HG02943 (cell line): Measurements from ENCODE around the gene SIRPB2.

ENCODE experiments used
- ATAC-seq: cut with Tn5 transposase; IDR thresholded peaks from one replicate; pipeline ENCODE4 v1.9.1; 2021; ENCODE audit warnings: mild to moderate bottlenecking, low read depth, moderate library complexity; ENCODE audit not compliant: unreplicated experiment

SIRPB2 gene

DNA sequence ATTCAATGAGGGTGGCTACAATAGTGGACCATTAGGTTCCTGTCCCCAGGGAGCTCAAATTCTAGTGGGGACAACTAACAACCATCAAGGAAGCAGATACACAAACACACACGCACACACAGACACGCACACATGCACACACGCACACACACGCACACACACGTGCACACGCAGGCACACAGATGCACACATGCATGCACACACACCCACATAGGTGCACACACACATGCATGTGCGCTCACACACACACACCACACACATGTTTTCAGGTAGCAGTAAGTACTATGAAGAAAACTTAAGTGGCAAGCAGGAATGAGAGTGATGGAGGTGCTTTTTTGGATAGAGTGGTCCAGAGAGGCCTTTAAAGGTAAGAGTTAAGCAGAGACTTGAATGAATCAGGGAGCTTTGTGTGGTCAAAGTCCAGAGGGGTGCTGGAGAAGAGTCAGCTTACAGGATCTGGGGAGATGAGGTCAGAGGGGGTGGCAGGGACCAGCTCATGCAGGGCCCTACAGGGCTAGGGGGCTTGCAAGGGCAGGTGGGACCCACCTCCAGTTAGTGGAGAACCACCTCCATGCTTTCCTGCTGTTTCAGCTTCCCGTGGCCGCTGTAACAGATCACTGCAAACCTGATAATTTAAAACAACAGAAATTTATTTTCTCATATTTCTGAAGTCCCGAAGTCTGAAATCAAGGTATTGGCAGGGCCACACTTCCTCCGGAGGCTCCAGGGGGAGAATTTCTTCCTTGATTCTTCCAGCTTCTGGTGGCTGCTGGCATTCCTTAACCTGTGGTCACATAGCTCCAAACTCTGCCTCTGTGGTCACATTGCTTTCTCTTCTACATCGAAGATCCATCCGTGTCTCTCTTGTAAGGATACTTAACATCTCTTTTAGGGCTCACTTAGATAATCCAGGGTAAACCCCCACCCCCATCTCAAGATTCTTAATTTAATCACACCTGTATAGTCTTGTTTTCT, 17.7 kb downstream of the SIRPB2 start:
- ATAC-seq, result no peak

DNA sequence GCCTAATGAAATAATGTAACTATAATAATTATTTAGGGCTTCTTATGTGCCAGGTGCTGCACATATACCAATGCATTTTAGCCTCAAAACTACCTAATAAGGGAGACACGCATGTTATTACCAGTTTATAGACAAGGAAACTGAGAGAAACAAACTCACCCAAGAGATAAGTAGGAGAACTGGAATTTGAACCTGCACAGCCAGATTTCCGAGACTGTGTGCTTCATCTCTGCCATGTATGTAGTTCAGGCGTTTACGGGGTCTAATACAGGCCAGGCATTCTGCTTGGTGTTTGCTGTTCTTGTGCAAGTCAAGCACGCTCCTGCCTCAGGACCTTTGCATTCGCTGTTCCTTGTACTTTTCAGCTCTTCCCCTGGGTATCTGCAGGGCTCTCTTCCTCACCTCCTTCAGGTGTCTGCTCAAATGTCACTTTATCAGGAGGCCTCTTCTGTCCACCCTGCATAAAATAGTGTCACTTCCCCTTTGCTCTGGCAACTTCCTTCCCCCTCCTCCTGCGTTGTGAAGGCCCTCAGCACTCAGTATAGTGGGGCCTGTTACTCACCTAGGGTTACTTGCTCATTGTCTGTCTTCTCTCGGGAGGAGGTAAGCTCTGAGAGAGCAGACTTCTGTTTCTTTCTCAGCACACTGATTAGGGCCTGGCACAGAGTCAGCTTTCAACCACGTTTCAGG, 18.5 kb downstream of the SIRPB2 start:
- no peak for ATAC-seq

DNA sequence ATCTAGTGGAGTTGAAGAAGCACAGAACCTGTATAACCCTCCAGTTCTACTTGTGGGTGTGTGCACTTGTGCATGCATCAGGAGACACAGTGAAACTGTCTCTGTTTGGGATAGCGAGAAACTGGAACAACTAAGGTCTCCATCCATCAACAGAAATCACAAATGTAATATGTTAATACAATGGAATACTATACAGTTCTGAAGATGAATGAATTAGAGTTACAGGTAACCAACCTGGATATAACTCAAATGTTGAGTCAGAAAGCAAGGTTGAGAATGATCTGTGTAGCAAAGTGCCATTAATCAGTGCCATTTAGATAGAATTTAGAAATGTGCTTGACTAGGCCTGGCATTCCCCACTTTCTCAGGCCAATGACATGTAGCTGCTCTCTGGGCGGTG, 20.0 kb downstream of the SIRPB2 start:
- no peak for ATAC-seq

DNA sequence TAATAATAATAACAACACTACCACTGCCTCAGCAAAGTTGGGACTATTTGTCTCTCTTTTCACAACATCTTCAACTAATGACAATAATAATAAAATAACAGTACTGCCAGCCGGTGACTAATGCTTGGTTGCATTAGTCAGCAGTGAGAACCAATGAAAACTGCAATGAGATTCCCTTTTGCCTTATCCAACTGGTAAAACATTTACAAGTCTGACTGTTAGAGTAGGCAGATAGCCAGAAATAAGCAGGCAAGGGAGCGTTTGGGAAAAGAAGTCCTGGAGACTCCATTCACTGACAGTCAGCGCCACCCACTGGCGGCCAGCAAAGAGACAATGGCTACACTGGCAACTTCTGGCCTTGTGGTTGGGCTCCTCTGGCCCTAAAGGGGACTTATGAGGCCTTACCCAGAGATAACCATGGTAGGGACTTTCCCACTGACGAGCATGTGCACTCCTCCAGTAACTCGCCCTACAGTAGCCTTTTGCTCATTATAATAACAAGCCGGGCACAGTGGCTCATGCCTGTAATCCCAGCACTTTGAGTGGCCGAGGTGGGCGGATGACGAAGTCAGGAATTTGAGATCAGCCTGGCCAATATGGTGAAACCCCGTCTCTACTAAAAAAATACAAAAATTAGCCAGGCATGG, 21.2 kb downstream of the SIRPB2 start:
- no peak for ATAC-seq

DNA sequence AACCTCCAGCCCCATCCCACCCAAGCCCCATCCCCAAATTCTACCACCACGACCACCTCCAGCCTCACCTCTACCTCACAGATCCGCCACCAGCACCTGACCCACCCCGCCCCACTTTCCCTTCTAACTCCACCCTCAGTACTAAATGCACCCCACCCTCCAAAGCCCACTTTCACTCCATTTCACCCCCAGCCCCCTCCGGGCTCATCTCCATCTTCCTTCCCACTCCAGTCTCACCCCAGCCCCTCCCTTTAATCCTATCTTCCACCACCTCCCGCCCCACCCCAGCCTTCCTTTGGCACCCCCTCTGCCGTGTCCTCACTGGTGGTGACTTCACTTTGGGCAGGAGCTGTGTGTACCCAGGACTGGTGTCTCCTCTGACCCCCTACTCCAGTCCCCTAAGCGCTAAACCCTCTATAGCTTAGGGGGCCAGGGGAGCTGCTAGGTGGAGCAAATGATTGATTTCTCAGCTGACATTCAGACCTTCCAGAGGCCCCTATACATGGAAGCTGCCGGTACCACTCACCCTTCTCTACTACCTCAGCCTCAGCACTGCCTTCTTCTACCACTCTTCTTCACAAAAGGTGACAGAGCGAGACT, 21.8 kb downstream of the SIRPB2 start:
- no peak for ATAC-seq

- ATAC-seq, result no peak
These were observed 23.0 kb downstream of the SIRPB2 start for GRCh38 chr20:1468117-1468624.

GRCh38 chr20:1467355-1468116, 23.7 kb downstream of the SIRPB2 start:
- ATAC-seq, result no peak

DNA sequence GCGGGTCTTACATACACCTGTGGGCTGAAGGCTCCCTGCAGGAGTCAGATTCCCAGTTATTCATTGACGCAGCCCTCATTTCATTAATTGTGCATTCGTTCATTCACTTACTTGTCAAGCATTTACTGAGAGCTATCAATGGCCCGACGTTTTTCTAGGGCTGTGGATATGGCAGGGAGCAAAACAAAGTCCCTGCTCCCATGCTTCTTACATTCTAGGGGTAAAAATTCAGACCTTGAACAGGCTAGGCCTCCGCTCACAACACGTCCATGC, 24.2 kb downstream of the SIRPB2 start:
- no peak for ATAC-seq

GRCh38 chr20:1466211-1467081, 24.8 kb downstream of the SIRPB2 start, which contains the start of gene NSFL1C:
NSFL1C (minus strand) TSS chr20:1466849; CDS start chr20:1466824, 25 bp downstream.
- peak; percentile 81 for ATAC-seq

GRCh38 chr20:1465470-1466210, 25.6 kb downstream of the SIRPB2 start:
- ATAC-seq, result no peak

- ATAC-seq, result no peak
These were observed 27.1 kb downstream of the SIRPB2 start for GRCh38 chr20:1463971-1464570.

DNA sequence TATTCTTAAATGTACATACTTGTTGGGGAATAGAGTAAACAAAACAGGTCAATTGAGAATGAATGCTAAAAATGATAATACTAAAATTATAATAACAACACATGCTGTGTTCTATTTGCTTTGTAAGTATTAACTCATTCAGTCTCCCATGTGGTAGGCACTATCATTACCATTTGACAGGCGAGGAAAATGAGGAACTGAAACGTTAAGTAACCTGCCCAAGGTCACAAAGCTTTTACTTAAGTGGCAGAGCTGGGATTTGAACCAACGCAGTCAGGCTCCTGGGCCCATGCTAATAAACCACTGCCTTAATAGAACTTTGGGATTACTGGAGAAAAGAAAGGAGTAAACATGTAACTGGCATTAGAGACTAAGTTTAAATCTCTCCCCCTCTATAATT, 28.4 kb downstream of the SIRPB2 start:
- no peak for ATAC-seq

DNA sequence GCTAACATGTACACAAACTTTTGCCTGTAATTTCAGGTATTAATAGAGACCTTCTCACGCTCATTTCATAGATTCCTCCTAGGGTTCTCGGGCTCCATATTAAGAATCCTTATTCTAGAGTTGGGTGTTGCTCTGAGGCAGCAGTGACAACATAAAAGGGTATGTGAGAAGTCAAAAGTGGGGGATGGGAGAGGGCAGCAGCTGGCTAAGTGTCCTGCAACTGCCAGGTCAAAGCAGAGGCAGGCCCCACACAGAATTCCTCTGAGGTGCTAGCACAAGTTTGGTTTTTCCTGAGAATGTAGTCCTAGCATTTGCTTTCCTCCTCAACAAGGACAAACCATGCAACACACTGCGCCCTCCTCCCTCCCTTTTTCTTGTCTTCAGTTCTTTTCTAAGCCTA, 29.2 kb downstream of the SIRPB2 start:
- ATAC-seq, result no peak

DNA sequence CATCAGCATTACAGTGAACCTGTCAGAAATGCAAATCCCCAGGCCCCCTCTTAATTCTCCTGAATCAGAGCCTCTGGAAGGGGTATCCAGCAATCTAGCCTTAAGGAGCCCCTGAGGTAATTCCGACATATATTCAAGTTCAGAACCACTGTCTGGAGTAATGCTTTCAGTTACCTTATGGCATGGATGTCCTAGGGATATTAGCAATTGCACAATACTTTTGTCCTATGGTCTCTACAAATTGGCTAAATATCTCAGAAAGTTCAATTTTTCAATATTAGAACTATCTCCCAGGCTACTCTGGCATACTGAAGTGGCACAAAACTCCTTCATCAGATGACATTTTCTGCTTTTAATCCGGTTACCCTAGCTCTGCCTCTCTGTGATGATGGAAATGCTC, 30.9 kb downstream of the SIRPB2 start:
- ATAC-seq, result no peak

- ATAC-seq, result no peak
These were observed 33.2 kb downstream of the SIRPB2 start for GRCh38 chr20:1457992-1458391.

GRCh38 chr20:1456300-1456699, 34.9 kb downstream of the SIRPB2 start:
- no peak for ATAC-seq

DNA sequence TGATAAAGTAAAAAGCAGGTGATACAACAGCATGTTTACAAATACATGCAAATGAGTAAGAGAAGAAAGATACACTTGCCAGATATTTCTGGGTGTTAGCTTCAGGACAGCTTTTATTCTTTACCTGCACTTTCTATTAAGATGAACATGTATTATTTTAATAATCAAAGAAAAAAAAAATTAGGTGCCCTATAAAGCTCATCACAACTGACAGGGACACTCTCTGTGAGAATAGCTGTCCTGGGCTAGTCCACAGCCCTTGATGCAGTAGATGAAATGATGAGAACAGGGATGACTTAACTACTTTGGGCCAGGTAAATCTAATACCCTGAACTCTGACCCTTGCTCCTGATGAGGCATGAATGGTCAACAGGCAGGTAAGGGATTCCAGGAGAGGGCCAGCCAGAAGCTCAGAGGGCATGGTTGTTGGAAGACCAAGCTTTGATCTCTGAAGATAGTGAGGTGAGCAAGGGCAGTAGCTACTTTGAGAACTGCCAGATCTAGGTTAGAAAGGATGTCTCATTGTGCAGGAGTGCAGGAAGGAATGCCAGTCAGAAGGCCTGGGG, 40.2 kb downstream of the SIRPB2 start:
- ATAC-seq, result no peak

DNA sequence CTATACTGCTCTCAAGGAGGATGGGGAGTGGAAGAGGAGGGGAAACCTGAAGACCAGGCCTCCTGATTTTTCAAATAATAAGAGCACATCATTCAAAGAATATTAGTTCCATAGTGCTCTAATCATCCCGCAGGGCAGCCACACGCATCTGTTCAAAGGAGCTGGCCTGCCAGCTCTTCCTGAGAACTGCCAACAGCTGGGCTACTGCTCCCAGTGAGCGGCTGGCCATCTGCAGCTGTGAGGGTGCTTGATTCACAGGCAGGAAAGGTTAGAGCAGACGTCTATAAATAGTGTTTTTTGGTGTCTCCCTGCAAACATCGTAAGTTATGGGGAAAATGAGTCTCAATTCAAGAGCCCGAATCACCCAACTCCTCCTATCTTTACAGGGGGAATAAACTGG, 41.9 kb downstream of the SIRPB2 start:
- no peak for ATAC-seq
